OCI-LY3 (cell line): Measurements from ENCODE around the gene HNRNPLL.
A peak's percentile ranks its signal among the peaks of the same experiment; 100 is the strongest.

Experiments
- H2AFZ ChIP-seq: fragments of 200-600, 300-600 bp; shearing (Covaris generic); 2 replicates; pipeline ENCODE4 v1.6.0; 2014; ENCODE audit warnings: antibody characterized with exemption, low read depth, low read length
- H3K27ac ChIP-seq: fragments of 200-600, 300-600 bp; sonication (generic); 2 replicates; pipeline ENCODE4 v1.5.1; 2014; ENCODE audit warnings: mild to moderate bottlenecking, low read length, moderate library complexity, mixed read lengths
- H3K27me3 ChIP-seq: fragments of 200-600, 300-600 bp; sonication (generic); 2 replicates; pipeline ENCODE4 v1.6.1; 2014; ENCODE audit warnings: low read depth, low read length, mixed read lengths
- H3K36me3 ChIP-seq: fragments of 200-600, 300-600 bp; sonication (generic); replicated peaks from 2 replicates; pipeline ENCODE3; 2014; ENCODE audit warnings: low read depth, low read length, mixed read lengths
- H3K4me1 ChIP-seq: fragments of 300-600, 200-600 bp; sonication (generic); 2 replicates; pipeline ENCODE4 v1.6.1; 2014; ENCODE audit warnings: low read length, mixed read lengths
- H3K4me2 ChIP-seq: fragments of 200-600, 300-600 bp; sonication (generic); 2 replicates; pipeline ENCODE4 v1.6.1; 2014; ENCODE audit warnings: low read length, mixed read lengths
- H3K4me3 ChIP-seq: fragments of 300-600, 200-600 bp; sonication (generic); 2 replicates; pipeline ENCODE4 v1.5.1; 2014; ENCODE audit warnings: antibody characterized with exemption, mild to moderate bottlenecking, low read length, moderate library complexity
- H3K79me2 ChIP-seq: fragments of 300-600, 200-600 bp; shearing (Covaris generic); 2 replicates; pipeline ENCODE4 v1.6.1; 2014; ENCODE audit warnings: mild to moderate bottlenecking, low read length, mixed read lengths
- H3K9ac ChIP-seq: fragments of 300-600, 200-600 bp; shearing (Covaris generic); 2 replicates; pipeline ENCODE4 v1.6.0; 2014; ENCODE audit warnings: mild to moderate bottlenecking, low read length, moderate library complexity
- H3K9me3 ChIP-seq: fragments of 200-600, 300-600 bp; shearing (Covaris generic); 2 replicates; pipeline ENCODE4 v1.6.1; 2014; ENCODE audit warnings: low read length, mixed read lengths; ENCODE audit not compliant: insufficient read depth
- H4K20me1 ChIP-seq: fragments of 200-600, 300-600 bp; sonication (generic); 2 replicates; pipeline ENCODE4 v1.6.1; 2016; ENCODE audit warnings: low read length, mixed read lengths; ENCODE audit not compliant: insufficient read depth
- EZH2phosphoT487 ChIP-seq: fragments of 200-600 bp; shearing (Covaris generic); IDR thresholded peaks from 2 replicates; pipeline ENCODE4 v1.6.1; 2018; ENCODE audit warnings: antibody characterized with exemption, mixed run types, low read depth
- TF ChIP-seq, protein P1 (sequence below): fragments of 200-600, 300-600 bp; sonication (generic); IDR thresholded peaks from 2 replicates; pipeline ENCODE4 v1.5.1; 2014; ENCODE audit warnings: antibody characterized with exemption, low read length, low read depth

The HNRNPLL gene

GRCh38 chr2:38534746-38535403 is 67.9 kb downstream of the HNRNPLL start:
- no peak overlapping the region for H2AFZ ChIP-seq
- no peak overlapping the region for H3K4me3 ChIP-seq
- TF ChIP-seq, protein P1, sequence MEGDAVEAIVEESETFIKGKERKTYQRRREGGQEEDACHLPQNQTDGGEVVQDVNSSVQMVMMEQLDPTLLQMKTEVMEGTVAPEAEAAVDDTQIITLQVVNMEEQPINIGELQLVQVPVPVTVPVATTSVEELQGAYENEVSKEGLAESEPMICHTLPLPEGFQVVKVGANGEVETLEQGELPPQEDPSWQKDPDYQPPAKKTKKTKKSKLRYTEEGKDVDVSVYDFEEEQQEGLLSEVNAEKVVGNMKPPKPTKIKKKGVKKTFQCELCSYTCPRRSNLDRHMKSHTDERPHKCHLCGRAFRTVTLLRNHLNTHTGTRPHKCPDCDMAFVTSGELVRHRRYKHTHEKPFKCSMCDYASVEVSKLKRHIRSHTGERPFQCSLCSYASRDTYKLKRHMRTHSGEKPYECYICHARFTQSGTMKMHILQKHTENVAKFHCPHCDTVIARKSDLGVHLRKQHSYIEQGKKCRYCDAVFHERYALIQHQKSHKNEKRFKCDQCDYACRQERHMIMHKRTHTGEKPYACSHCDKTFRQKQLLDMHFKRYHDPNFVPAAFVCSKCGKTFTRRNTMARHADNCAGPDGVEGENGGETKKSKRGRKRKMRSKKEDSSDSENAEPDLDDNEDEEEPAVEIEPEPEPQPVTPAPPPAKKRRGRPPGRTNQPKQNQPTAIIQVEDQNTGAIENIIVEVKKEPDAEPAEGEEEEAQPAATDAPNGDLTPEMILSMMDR: no peak
- no peak for TF ChIP-seq EZH2phosphoT487
- no peak overlapping the region for H3K4me2 ChIP-seq
- H3K4me1 ChIP-seq: peaks cover 37% of the 10 kb centered on the region
- no peaks in the 10 kb centered on the region for H3K79me2 ChIP-seq
- H3K27me3 ChIP-seq: no peaks in the 10 kb centered on the region
- H3K9ac ChIP-seq: no peak overlapping the region
- no peak overlapping the region for H3K27ac ChIP-seq
- no peaks in the 10 kb centered on the region for H3K9me3 ChIP-seq
- H3K36me3 ChIP-seq: no peaks in the 10 kb centered on the region
- no peaks in the 10 kb centered on the region for H4K20me1 ChIP-seq

GRCh38 chr2:38533757-38534545 is 68.8 kb downstream of the HNRNPLL start:
- Histone ChIP-seq H4K20me1 (no peaks in the 10 kb centered on the region), H3K27ac (peak overlapping the region; percentile 79), H3K4me3 (peak overlapping the region; percentile 46), H3K79me2 (no peaks in the 10 kb centered on the region), H3K36me3 (no peaks in the 10 kb centered on the region), H3K9ac (peak overlapping the region; percentile 55), H3K4me1 (peaks cover 37% of the 10 kb centered on the region), H3K27me3 (no peaks in the 10 kb centered on the region), H3K4me2 (peak overlapping the region; percentile 72), H3K9me3 (no peaks in the 10 kb centered on the region), H2AFZ (peak overlapping the region; percentile 51)
- TF ChIP-seq EZH2phosphoT487: no peak
- TF ChIP-seq, protein P1: no peak

- no peaks in the 10 kb centered on the region for H4K20me1 ChIP-seq
Observed at GRCh38 chr2:38533180-38533579, 69.5 kb downstream of the HNRNPLL start.

GRCh38 chr2:38532366-38532765 is 70.4 kb downstream of the HNRNPLL start:
- Histone ChIP-seq H2AFZ (peak overlapping the region; percentile 66), H3K9ac (peak overlapping the region; percentile 57; the same call in 1 of the 2 replicates), H3K4me3 (no peak overlapping the region)

More at GRCh38 chr2:38533180-38533579, 69.5 kb downstream of the HNRNPLL start:
- Histone ChIP-seq H3K79me2 (no peaks in the 10 kb centered on the region), H3K4me1 (peaks cover 44% of the 10 kb centered on the region), H3K4me2 (peak overlapping the region; percentile 72), H3K9ac (peak overlapping the region; percentile 57), H3K36me3 (no peaks in the 10 kb centered on the region), H2AFZ (peak overlapping the region; percentile 66), H3K4me3 (peak overlapping the region; percentile 46), H3K27me3 (no peaks in the 10 kb centered on the region), H3K9me3 (no peaks in the 10 kb centered on the region), H3K27ac (peak overlapping the region; percentile 80)
- no peak for TF ChIP-seq EZH2phosphoT487
- TF ChIP-seq, protein P1: no peak

More at GRCh38 chr2:38532366-38532765, 70.4 kb downstream of the HNRNPLL start:
- H3K36me3 ChIP-seq: no peaks in the 10 kb centered on the region
- no peaks in the 10 kb centered on the region for H3K79me2 ChIP-seq
- TF ChIP-seq, protein P1: no peak
- TF ChIP-seq EZH2phosphoT487: no peak
- H3K4me2 ChIP-seq: peak overlapping the region; percentile 57
- no peaks in the 10 kb centered on the region for H3K27me3 ChIP-seq
- peak overlapping the region; percentile 80 for H3K27ac ChIP-seq
- no peaks in the 10 kb centered on the region for H4K20me1 ChIP-seq
- peaks cover 46% of the 10 kb centered on the region for H3K4me1 ChIP-seq
- H3K9me3 ChIP-seq: no peaks in the 10 kb centered on the region
